Esophagus (tissue), 2 donors: ENCODE data around the gene EZH1. TPM values are rescaled to one million over a fixed set of nuclear protein-coding genes. Genes with fewer than 3 reads are reported as not detected.

Experiments
- H3K27ac ChIP-seq, 2 donors: one replicate each; pipeline ENCODE4 v1.5.1; 2013; ENCODE audit warnings: low read depth in 2 of 2, mild to moderate bottlenecking in 2 of 2, inconsistent platforms in 1 of 2, low read length in 1 of 2, moderate library complexity in 1 of 2
- H3K27me3 ChIP-seq, 2 donors: one replicate each; pipeline ENCODE4 v1.6.1; 2013; ENCODE audit warnings: low read length in 2 of 2, control low read depth in 1 of 2, mild to moderate bottlenecking in 1 of 2; ENCODE audit not compliant: insufficient read depth in 2 of 2, control insufficient read depth in 1 of 2
- H3K36me3 ChIP-seq, 2 donors: one replicate each; pipeline ENCODE4 v1.6.1; 2013; ENCODE audit warnings: low read length in 1 of 2; ENCODE audit not compliant: control insufficient read depth in 2 of 2, insufficient read depth in 2 of 2
- H3K4me1 ChIP-seq, 2 donors: one replicate each; pipeline ENCODE4 v1.6.1; 2013; ENCODE audit warnings: low read length in 1 of 2; ENCODE audit not compliant: control insufficient read depth in 2 of 2, insufficient read depth in 2 of 2
- H3K4me3 ChIP-seq, 2 donors: one replicate each; pipeline ENCODE4 v1.5.1; 2013; ENCODE audit warnings: low read length in 2 of 2, mild to moderate bottlenecking in 2 of 2, low read depth in 1 of 2, moderate library complexity in 1 of 2
- H3K9me3 ChIP-seq, 2 donors: one replicate each; pipeline ENCODE4 v1.6.1; 2013; ENCODE audit warnings: mild to moderate bottlenecking in 2 of 2, low read depth in 1 of 2, low read length in 1 of 2, moderate library complexity in 1 of 2; ENCODE audit not compliant: control insufficient read depth in 2 of 2, insufficient read depth in 1 of 2
- WGBS, 2 donors: extraction: QIAGEN DNeasy Blood & Tissue Kit; methylation state at CpG; one replicate each; pipeline ENCODE4 v1.1.7; 2013; 5-methylcytosine and 5-hydroxymethylcytosine counted together
- polyA plus RNA-seq, 2 donors: library from polyadenylated mRNA; stranded (reverse); fragments of 200-250 nt; gene quantifications; one replicate each; pipeline ENCODE4 v1.2.3, GENCODE V29; 2013
- donor health status: healthy with polysubstance abuse.
- donor health status: Bipolar disorder and iron deficiency.

EZH1 gene
- polyA plus RNA-seq, 2 donors, result 15.6 to 19.8 TPM

GRCh38 chr17:42687707-42688320 lies 57.0 kb downstream of the EZH1 start:
- Histone ChIP-seq H3K4me1 (peaks cover 0 to 7% of the 10 kb centered on the region in 2 donors), H3K36me3 (no peaks in the 10 kb centered on the region), H3K9me3 (no peaks in the 10 kb centered on the region), H3K4me3 (no peak overlapping the region), H3K27me3 (no peaks in the 10 kb centered on the region), H3K27ac (no peak overlapping the region)
- 84 to 86% methylated on average over 27 of the region's 27 CpGs for WGBS, 2 donors

DNA sequence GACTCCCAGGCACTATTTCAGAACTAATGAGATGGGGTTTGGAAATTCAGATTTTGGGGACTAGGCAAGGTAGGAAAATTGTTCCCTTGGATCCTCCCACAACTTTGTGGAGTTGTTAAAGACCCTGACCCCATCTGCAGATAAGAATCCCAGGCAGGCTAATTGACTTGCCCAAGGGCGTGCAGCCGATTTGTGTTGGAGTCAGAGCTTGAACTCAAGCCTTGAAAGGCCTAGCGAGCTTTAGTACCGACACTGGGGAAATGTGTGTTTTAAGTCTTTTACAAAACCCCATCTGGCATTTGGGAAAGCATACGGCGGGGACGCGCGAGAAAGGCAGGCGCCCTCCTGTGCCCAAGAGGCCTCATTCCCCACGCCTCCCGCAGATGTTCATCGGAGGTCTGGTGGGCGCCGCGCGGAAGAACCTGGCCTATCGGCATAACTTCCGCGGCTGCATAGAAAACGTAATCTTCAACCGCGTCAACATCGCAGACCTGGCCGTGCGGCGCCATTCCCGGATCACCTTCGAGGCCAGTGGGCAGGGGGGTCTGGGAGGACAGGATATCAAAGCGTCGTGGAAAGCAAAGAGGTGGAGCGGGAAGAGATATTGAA lies 58.2 kb downstream of the EZH1 start:
- no peaks in the 10 kb centered on the region for H3K36me3 ChIP-seq
- H3K27me3 ChIP-seq, result no peaks in the 10 kb centered on the region
- H3K9me3 ChIP-seq, result no peaks in the 10 kb centered on the region
- H3K27ac ChIP-seq, result no peak overlapping the region
- H3K4me1 ChIP-seq, result peaks cover 2 to 8% of the 10 kb centered on the region in 2 donors
- H3K4me3 ChIP-seq, result no peak overlapping the region
- 77 to 88% methylated on average over 32 of the region's 32 CpGs for WGBS, 2 donors

DNA sequence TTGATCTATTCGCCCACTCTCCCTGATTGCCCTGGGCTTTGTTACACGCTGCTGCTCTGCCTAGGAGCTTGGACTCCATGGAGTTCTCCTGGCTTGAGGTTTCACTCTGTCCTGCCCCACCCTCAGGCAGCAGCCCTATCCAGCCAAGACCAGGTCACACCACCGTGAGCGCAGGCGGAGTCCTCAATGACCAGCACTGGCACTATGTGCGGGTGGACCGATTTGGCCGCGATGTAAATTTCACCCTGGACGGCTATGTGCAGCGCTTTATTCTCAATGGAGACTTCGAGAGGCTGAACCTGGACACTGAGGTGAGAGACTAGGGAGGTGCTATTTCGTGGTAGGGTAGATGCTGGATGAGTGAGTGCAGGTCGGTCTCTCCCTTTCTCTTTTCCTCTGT lies 59.0 kb downstream of the EZH1 start:
- peaks cover 2 to 8% of the 10 kb centered on the region in 2 donors for H3K4me1 ChIP-seq
- no peak overlapping the region for H3K4me3 ChIP-seq
- H3K9me3 ChIP-seq, result no peaks in the 10 kb centered on the region
- no peaks in the 10 kb centered on the region for H3K27me3 ChIP-seq
- H3K27ac ChIP-seq, result no peak overlapping the region
- WGBS, 2 donors, result 84% methylated on average over 14 of the region's 14 CpGs
- H3K36me3 ChIP-seq, result no peaks in the 10 kb centered on the region

GRCh38 chr17:42684929-42685556 lies 59.8 kb downstream of the EZH1 start:
- no peaks in the 10 kb centered on the region for H3K27me3 ChIP-seq
- no peak overlapping the region for H3K4me3 ChIP-seq
- no peaks in the 10 kb centered on the region for H3K9me3 ChIP-seq
- peaks cover 2 to 11% of the 10 kb centered on the region in 2 donors for H3K4me1 ChIP-seq
- H3K27ac ChIP-seq, result no peak overlapping the region
- no peaks in the 10 kb centered on the region for H3K36me3 ChIP-seq
- 78 to 88% methylated on average over 50 of the region's 50 CpGs for WGBS, 2 donors

- peak overlapping the region in 1 of 2 donors; percentile 77 for H3K27ac ChIP-seq
- peaks cover 2 to 15% of the 10 kb centered on the region in 2 donors for H3K4me1 ChIP-seq
- peak overlapping the region in 1 of 2 donors; percentile 19 for H3K4me3 ChIP-seq
- WGBS, 2 donors, result 10 to 25% methylated on average over 24 to 25 of the region's 25 CpGs
- H3K36me3 ChIP-seq, result no peaks in the 10 kb centered on the region
- H3K9me3 ChIP-seq, result no peaks in the 10 kb centered on the region
- no peaks in the 10 kb centered on the region for H3K27me3 ChIP-seq
These were observed 61.3 kb downstream of the EZH1 start for GRCh38 chr17:42683407-42684034.

- H3K4me3 ChIP-seq, result peak overlapping the region; percentile 19 to 35
- peaks cover 2 to 15% of the 10 kb centered on the region in 2 donors for H3K4me1 ChIP-seq
- H3K9me3 ChIP-seq, result no peaks in the 10 kb centered on the region
- no peaks in the 10 kb centered on the region for H3K27me3 ChIP-seq
- no peaks in the 10 kb centered on the region for H3K36me3 ChIP-seq
- WGBS, 2 donors, result 1 to 4% methylated on average over 32 to 34 of the region's 34 CpGs
- peak overlapping the region; percentile 45 to 77 for H3K27ac ChIP-seq
These were observed 62.0 kb downstream of the EZH1 start for GRCh38 chr17:42682722-42683403.

GRCh38 chr17:42681976-42682721 lies 62.7 kb downstream of the EZH1 start, which contains the start of gene CNTNAP1:
Gene CNTNAP1, plus strand, starts transcription at chr17:42682531. Its CDS starts 299 bp downstream, at chr17:42682830.
- Histone ChIP-seq H3K36me3 (no peaks in the 10 kb centered on the region), H3K27me3 (no peaks in the 10 kb centered on the region), H3K9me3 (no peaks in the 10 kb centered on the region), H3K4me3 (peak within 1 kb of the TSS; percentile 19 to 35), H3K27ac (peak within 1 kb of the TSS; percentile 45 to 77), H3K4me1 (peaks cover 2 to 15% of the 10 kb centered on the region in 2 donors)
- WGBS, 2 donors, result 11 to 15% methylated on average over 22 of the region's 22 CpGs

GRCh38 chr17:42680331-42680808 lies 64.5 kb downstream of the EZH1 start:
- 66 to 67% methylated on average over 20 of the region's 20 CpGs for WGBS, 2 donors
- Histone ChIP-seq H3K27me3 (no peaks in the 10 kb centered on the region), H3K4me3 (peak overlapping the region in 1 of 2 donors; percentile 42), H3K36me3 (no peaks in the 10 kb centered on the region), H3K4me1 (peaks cover 2 to 15% of the 10 kb centered on the region in 2 donors), H3K9me3 (no peaks in the 10 kb centered on the region), H3K27ac (peak overlapping the region; percentile 96 to 97)
